Brain microvascular endothelial cell (primary cell): ENCODE results near the gene TRPV4.

Experiments used
- DNase-seq: peaks from one replicate; pipeline ENCODE4 v3.0.0-alpha.2; 2020
- H3K27ac ChIP-seq: fragments of 250-450 bp; sonication (Bioruptor Pico); 2 replicates; pipeline ENCODE4 v1.5.1; 2020; ENCODE audit warnings: mild to moderate bottlenecking, moderate library complexity
- H3K27me3 ChIP-seq: fragments of 250-450 bp; sonication (Bioruptor Pico); replicated peaks from 2 replicates; pipeline ENCODE4 v1.5.1; 2020; ENCODE audit warnings: mild to moderate bottlenecking
- H3K36me3 ChIP-seq: fragments of 250-450 bp; sonication (Bioruptor Pico); replicated peaks from 2 replicates; pipeline ENCODE4 v1.5.1; 2020; ENCODE audit warnings: mild to moderate bottlenecking
- H3K4me3 ChIP-seq: 2 replicates; pipeline ENCODE4 v1.5.1; 2011; ENCODE audit warnings: low read depth, mild to moderate bottlenecking, control low read depth, low read length, moderate library complexity
- in situ Hi-C: cut with HindIII; loops from 2 replicates; pipeline ENCODE4 v1.10.0; 2017; ENCODE audit warnings: low sequenced_read_pairs, low pct_ligation_motif_present
- TF ChIP-seq, protein P1 (sequence below): IDR thresholded peaks from 2 replicates; pipeline ENCODE4 v1.5.1; 2011; ENCODE audit warnings: low read depth, mild to moderate bottlenecking, moderate library complexity, low read length, control low read depth, inconsistent platforms; ENCODE audit errors: missing control alignments

The TRPV4 gene

DNA sequence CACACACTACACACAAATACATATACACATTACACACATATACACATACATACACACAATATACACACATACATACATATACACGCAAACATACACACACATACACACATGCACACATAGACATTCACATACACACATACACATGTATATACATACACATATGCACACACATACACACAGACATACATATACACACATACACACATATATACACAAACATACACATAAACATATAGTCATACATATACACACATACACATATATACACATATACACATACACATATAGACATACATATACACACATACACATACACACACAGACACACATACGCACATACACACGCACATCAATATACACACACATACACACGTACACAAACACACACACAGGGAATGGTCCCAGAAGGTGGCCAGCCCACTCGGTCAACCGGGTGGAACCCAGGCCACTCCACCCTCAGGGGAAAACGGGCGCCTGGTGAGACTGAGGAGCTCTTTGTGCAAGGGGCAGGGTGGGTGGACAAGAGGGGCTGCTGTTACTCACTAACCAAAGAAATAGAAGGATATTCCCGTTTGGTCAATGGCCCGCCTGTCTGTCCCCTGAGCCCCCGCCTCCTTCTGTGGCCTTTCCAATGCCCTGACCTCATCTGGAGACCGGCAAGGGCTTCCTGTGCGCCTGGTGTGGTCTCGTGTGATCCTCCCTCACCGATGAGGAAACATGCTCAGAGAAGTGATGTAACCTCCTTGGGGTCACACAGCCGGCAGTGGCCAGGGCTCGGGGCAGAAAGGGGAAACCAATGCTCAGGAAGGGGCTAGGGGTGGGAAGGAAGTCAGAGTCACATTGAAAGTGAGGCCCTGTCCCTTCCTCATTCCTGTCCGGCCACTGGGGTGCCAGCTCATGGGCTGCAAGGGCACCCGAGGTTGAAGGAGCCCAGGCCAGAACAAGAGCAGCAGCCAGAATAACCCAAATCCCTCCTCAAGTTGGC is 5.3 kb downstream of the TRPV4 start:
- H3K36me3 ChIP-seq: no peaks in the 10 kb centered on the region
- H3K27ac ChIP-seq: no peak overlapping the region
- in situ Hi-C loops: no loop called here
- H3K27me3 ChIP-seq: no peaks in the 10 kb centered on the region
- no peak overlapping the region for H3K4me3 ChIP-seq
- TF ChIP-seq, protein P1, sequence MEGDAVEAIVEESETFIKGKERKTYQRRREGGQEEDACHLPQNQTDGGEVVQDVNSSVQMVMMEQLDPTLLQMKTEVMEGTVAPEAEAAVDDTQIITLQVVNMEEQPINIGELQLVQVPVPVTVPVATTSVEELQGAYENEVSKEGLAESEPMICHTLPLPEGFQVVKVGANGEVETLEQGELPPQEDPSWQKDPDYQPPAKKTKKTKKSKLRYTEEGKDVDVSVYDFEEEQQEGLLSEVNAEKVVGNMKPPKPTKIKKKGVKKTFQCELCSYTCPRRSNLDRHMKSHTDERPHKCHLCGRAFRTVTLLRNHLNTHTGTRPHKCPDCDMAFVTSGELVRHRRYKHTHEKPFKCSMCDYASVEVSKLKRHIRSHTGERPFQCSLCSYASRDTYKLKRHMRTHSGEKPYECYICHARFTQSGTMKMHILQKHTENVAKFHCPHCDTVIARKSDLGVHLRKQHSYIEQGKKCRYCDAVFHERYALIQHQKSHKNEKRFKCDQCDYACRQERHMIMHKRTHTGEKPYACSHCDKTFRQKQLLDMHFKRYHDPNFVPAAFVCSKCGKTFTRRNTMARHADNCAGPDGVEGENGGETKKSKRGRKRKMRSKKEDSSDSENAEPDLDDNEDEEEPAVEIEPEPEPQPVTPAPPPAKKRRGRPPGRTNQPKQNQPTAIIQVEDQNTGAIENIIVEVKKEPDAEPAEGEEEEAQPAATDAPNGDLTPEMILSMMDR: no peak
- no peak for DNase-seq

DNA sequence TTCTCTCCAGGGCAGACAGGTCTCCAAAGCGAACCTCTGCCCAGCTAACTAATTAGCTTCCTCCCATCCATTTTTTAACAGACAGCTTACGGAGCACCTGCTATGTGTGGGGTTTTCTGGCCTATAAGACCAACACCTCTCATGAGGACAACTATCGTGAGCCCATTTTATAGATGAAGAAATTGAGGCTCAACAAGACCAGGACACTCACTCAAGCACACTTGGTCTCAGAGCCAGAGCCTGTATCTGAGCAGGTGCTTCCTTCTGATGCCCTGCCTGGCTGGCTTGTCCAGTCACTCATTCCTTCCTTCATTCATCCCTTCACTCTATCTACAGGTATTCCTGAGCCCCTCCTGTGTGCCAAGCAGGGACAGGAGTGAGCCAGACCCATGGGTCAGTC is 6.1 kb downstream of the TRPV4 start:
- DNase-seq: no peak
- Histone ChIP-seq H3K36me3 (no peaks in the 10 kb centered on the region), H3K27me3 (no peaks in the 10 kb centered on the region), H3K4me3 (no peak overlapping the region), H3K27ac (no peak overlapping the region)
- TF ChIP-seq, protein P1: no peak
- in situ Hi-C loops: no loop called here

DNA sequence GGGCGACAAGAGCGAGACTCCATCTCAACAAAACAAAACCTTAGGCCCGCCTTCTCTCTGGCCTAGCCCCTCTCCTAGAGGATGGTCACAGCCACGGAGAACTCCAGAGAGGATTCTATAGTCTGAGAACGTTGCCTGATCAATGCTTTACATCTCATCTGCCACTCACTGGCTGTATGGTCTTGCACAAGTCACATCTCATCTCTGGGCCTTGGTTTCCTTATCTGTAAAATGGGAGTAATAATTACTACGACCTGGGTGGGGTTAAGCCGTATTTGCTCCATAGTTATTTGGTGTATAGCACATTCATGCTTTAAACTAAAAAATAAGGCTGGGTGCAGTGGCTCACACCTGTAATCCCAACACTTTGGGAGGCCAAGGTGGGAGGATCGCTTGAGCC is 8.5 kb downstream of the TRPV4 start:
- H3K4me3 ChIP-seq: no peak overlapping the region
- TF ChIP-seq, protein P1: no peak
- in situ Hi-C loops: no loop called here
- no peaks in the 10 kb centered on the region for H3K36me3 ChIP-seq
- no peak overlapping the region for H3K27ac ChIP-seq
- H3K27me3 ChIP-seq: no peaks in the 10 kb centered on the region
- DNase-seq: no peak

DNA sequence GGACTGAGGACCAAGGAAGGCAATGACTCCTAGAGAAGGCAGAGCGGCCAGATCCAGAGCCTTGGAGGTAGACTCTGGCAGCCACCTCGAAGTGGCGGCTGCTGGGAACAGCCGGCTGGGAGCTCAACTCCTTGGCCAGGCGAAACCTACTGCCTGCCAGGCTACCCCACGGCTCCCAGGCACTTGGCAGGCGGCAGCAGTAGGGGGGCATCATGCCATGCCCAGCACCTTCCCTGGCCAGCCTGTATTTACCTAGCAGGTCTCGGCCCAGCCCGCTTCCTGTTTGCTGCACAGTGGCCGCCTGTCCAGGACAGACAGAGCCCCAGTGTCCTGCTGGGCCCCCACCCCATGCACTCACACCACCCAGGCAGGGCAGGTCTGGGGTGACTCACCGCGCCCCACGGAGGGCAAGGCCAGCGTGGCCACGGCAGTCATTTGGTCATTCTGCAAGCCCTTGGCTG is 10.2 kb downstream of the TRPV4 start:
- TF ChIP-seq, protein P1: no peak
- Histone ChIP-seq H3K27me3 (no peaks in the 10 kb centered on the region), H3K27ac (no peak overlapping the region), H3K36me3 (no peaks in the 10 kb centered on the region), H3K4me3 (no peak overlapping the region)
- DNase-seq: no peak
- in situ Hi-C loops: no loop called here

DNA sequence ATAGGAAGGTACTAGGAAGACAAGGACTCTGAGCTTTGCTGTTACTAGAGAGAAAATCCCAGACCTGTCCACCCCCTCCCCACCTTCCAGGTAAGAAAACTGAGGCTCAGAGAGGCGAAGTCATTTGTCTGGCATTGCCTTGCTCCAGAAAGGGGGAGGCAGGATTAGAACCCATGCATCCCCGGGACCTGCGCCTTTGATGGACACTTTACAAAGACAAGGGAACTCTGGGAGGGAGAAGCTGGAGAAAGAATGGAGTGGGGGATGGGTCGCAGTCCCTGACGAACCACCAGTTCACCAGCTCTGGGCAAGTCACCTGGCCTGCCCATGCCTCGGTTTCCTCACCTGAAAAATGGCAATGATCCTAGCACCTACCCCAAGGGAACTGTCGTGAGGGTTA is 10.8 kb downstream of the TRPV4 start:
- no peak for DNase-seq
- Histone ChIP-seq H3K36me3 (no peaks in the 10 kb centered on the region), H3K27ac (no peak overlapping the region), H3K4me3 (no peak overlapping the region), H3K27me3 (no peaks in the 10 kb centered on the region)
- TF ChIP-seq, protein P1: no peak
- in situ Hi-C loops: no loop called here
